Hepatocyte (in vitro differentiated cells): ENCODE data around the gene TMEM255B.

Experiments used
- EZH2 ChIP-seq: fragments of 200-600 bp; sonication (generic); IDR thresholded peaks from 2 replicates; pipeline ENCODE4 v1.6.1; 2016; ENCODE audit warnings: antibody characterized with exemption, mild to moderate bottlenecking, borderline replicate concordance
- EZH2phosphoT487 ChIP-seq: fragments of 200-600 bp; sonication (generic); IDR thresholded peaks from one replicate; pipeline ENCODE4 v1.6.1; 2018; ENCODE audit warnings: antibody characterized with exemption, mild to moderate bottlenecking, low read depth, moderate library complexity; ENCODE audit not compliant: unreplicated experiment, severe bottlenecking
- TF ChIP-seq, protein P1 (sequence below): fragments of 200-600 bp; sonication (generic); IDR thresholded peaks from 2 replicates; pipeline ENCODE4 v1.5.1; 2016; ENCODE audit warnings: antibody characterized with exemption, mild to moderate bottlenecking; ENCODE audit not compliant: poor library complexity

DNA sequence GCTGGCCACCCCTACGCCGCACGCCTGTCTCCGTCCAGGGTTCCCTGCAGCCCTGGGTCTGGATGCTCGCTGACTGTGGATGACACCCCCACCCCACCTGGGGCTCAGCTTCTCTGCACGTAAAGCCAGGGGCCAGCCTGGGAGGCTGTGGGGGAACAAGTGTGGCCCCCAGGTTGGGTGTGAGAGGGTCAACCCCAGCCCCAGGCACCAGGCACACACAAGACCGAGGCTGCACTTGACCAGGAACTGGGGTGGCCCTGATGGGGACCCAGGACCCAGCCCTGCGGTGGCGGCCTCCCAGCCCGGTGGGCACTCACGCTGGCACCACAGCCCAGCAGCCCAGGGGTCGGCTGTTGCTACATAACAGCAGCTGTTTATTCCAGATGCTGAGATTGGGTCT lies 63.2 kb downstream of the TMEM255B start:
- TF ChIP-seq, protein P1, sequence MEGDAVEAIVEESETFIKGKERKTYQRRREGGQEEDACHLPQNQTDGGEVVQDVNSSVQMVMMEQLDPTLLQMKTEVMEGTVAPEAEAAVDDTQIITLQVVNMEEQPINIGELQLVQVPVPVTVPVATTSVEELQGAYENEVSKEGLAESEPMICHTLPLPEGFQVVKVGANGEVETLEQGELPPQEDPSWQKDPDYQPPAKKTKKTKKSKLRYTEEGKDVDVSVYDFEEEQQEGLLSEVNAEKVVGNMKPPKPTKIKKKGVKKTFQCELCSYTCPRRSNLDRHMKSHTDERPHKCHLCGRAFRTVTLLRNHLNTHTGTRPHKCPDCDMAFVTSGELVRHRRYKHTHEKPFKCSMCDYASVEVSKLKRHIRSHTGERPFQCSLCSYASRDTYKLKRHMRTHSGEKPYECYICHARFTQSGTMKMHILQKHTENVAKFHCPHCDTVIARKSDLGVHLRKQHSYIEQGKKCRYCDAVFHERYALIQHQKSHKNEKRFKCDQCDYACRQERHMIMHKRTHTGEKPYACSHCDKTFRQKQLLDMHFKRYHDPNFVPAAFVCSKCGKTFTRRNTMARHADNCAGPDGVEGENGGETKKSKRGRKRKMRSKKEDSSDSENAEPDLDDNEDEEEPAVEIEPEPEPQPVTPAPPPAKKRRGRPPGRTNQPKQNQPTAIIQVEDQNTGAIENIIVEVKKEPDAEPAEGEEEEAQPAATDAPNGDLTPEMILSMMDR = no peak
- TF ChIP-seq EZH2phosphoT487 = no peak
- TF ChIP-seq EZH2 = no peak
